Pancreas (tissue), 10 donors: ENCODE results near the gene HK1. TPM values are rescaled to one million over a fixed set of nuclear protein-coding genes. Genes with fewer than 3 reads are reported as not detected.

Experiments used
- ATAC-seq, 4 donors: fragments of 200-7000 bp; cut with Tn5 transposase; one replicate each; pipeline versions ENCODE4 v1.8.0 to v1.9.1; 2020; ENCODE audit warnings: mild to moderate bottlenecking in 4 of 4, moderate library complexity in 4 of 4
- DNase-seq, 6 donors: peaks; one replicate each; pipeline ENCODE4 v3.0.0-alpha.2; 2020
- FAIRE-seq: peaks from 2 replicates; lab custom pipeline; 2012; peaks lifted over from hg19 to GRCh38; lab: Jason Lieb, UNC
- H3K27ac ChIP-seq, 4 donors: fragments of 200-600 bp; sonication (generic); 1 replicate in 3 of 4; 2 replicates in 1 of 4; pipeline versions ENCODE4 v1.5.0 to v1.8.0; 2020
- H3K27me3 ChIP-seq, 4 donors: fragments of 200-600 bp; one replicate each; pipeline ENCODE4 v1.8.0; 2021
- H3K36me3 ChIP-seq, 3 donors: fragments of 200-600 bp; sonication (generic) in 1 of 3; one replicate each; pipeline versions ENCODE4 v1.5.0 to v1.8.0; 2020 to 2021
- H3K4me1 ChIP-seq, 3 donors: fragments of 200-600 bp; one replicate each; pipeline ENCODE4 v1.8.0; 2021
- H3K4me3 ChIP-seq, 4 donors: fragments of 200-600 bp; sonication (generic) in 2 of 4; one replicate each; pipeline versions ENCODE4 v1.5.0 to v1.8.0; 2020 to 2021
- H3K9me3 ChIP-seq, 4 donors: fragments of 200-600 bp; one replicate each; pipeline ENCODE4 v1.8.0; 2021
- CTCF ChIP-seq, 4 donors: fragments of 200-600 bp; sonication (generic) in 3 of 4; IDR thresholded peaks; one replicate each; pipeline versions ENCODE4 v1.5.0 to v1.8.0; 2021; ENCODE audit warnings: antibody characterized with exemption in 4 of 4
- WGBS, 2 donors: extraction: QIAGEN DNeasy Blood & Tissue Kit; methylation state at CpG; one replicate each; pipeline ENCODE4 v1.1.7; 2013; 5-methylcytosine and 5-hydroxymethylcytosine counted together
- intact Hi-C, 3 donors: fragments of 100-400 bp; cut with DNase I; formaldehyde crosslinking; loops; one replicate each; pipeline versions ENCODE4 v1.11.1 to v1.14.2; 2022
- polyA plus RNA-seq, 2 donors: library from polyadenylated mRNA; stranded (reverse); fragments of 200-250 nt; gene quantifications; one replicate each; pipeline ENCODE4 v1.2.3, GENCODE V29; 2013
- total RNA-seq, 6 donors: library from RNA; stranded (reverse); fragmentation: NEBNext Ultra II Directional in 4 of 6; extraction: Animal tissue kit (Norgen Biotek cat#: 25700) in 4 of 6; gene quantifications; one replicate each; pipeline versions ENCODE4 v1.2.1 to v1.2.4, GENCODE V29; 2021 to 2023
- donor health status: healthy with polysubstance abuse.
- donor health status: DM: no; HTN: no; CAD: no; lungs with moderate emphysema.
- donor health status: DM: no; HTN: no; CAD: no.
- donor health status: control.
- donor health status: control.
- donor health status: Bipolar disorder and iron deficiency.
- donor health status: DM: yes; HTN: yes; CAD: no.
- donor health status: DM: no; HTN: no; CAD: no.
- donor health status: DM: no; HTN: no; CAD: no.
- donor health status: DM: yes; HTN: yes; CAD: no.

HK1 gene
- total and polyA plus RNA-seq, 8 donors, result 6.7 to 18.1 (median 8.6) TPM

- FAIRE-seq (no peak), ATAC-seq (no peak), DNase-seq (no peak)
- H3K27me3 ChIP-seq, result no peaks in the 10 kb centered on the region
- no peak overlapping the region for H3K27ac ChIP-seq
- TF ChIP-seq CTCF (IDR thresholded peaks at IDR 0.05), result no peak
- H3K4me1 ChIP-seq, result no peaks in the 10 kb centered on the region
- intact Hi-C loops, result no loop called here
- 72 to 75% methylated on average over 6 of the region's 6 CpGs for WGBS, 2 donors
- no peaks in the 10 kb centered on the region for H3K9me3 ChIP-seq
- H3K4me3 ChIP-seq, result no peak overlapping the region
- no peaks in the 10 kb centered on the region for H3K36me3 ChIP-seq
Measured at GRCh38 chr10:69402386-69402785, 124.1 kb downstream of the HK1 start.

GRCh38 chr10:69403066-69403465, 124.8 kb downstream of the HK1 start:
- no peaks in the 10 kb centered on the region for H3K4me1 ChIP-seq
- intact Hi-C loops, result no loop called here
- H3K36me3 ChIP-seq, result no peaks in the 10 kb centered on the region
- no peaks in the 10 kb centered on the region for H3K9me3 ChIP-seq
- DNase-seq, result no peak
- TF ChIP-seq CTCF (IDR thresholded peaks at IDR 0.05), result no peak
- no peak for ATAC-seq
- FAIRE-seq, result no peak
- 71 to 86% methylated on average over 1 of the region's 1 CpG for WGBS, 2 donors
- H3K27me3 ChIP-seq, result no peaks in the 10 kb centered on the region
- H3K4me3 ChIP-seq, result no peak overlapping the region
- H3K27ac ChIP-seq, result no peak overlapping the region

GRCh38 chr10:69403519-69403918, 125.2 kb downstream of the HK1 start:
- H3K4me1 ChIP-seq, result no peaks in the 10 kb centered on the region
- DNase-seq, result no peak
- H3K4me3 ChIP-seq, result no peak overlapping the region
- 51 to 60% methylated on average over 3 of the region's 3 CpGs for whole genome bisulfite sequencing, 2 donors
- no peaks in the 10 kb centered on the region for H3K9me3 ChIP-seq
- H3K27me3 ChIP-seq, result no peaks in the 10 kb centered on the region
- no peak for FAIRE-seq
- intact Hi-C loops, result no loop called here
- ATAC-seq, result no peak
- TF ChIP-seq CTCF (IDR thresholded peaks at IDR 0.05), result no peak
- no peak overlapping the region for H3K27ac ChIP-seq
- no peaks in the 10 kb centered on the region for H3K36me3 ChIP-seq

- DNase-seq, result no peak
- no peak for ATAC-seq
- no peak overlapping the region for H3K4me3 ChIP-seq
- FAIRE-seq, result no peak
- H3K9me3 ChIP-seq, result no peaks in the 10 kb centered on the region
- no peaks in the 10 kb centered on the region for H3K36me3 ChIP-seq
- peaks cover 0 to 4% (median 4%) of the 10 kb centered on the region in 3 donors for H3K4me1 ChIP-seq
- H3K27me3 ChIP-seq, result no peaks in the 10 kb centered on the region
- intact Hi-C loops, result no loop called here
- no peak for TF ChIP-seq CTCF (IDR thresholded peaks at IDR 0.05)
- WGBS, 2 donors, result 76 to 79% methylated on average over 10 of the region's 10 CpGs
- no peak overlapping the region for H3K27ac ChIP-seq
Measured at GRCh38 chr10:69404786-69405185, 126.5 kb downstream of the HK1 start.

- 59 to 61% methylated on average over 4 of the region's 4 CpGs for WGBS, 2 donors
- intact Hi-C loops, result no loop called here
- no peak for DNase-seq
- Histone ChIP-seq H3K27me3 (no peaks in the 10 kb centered on the region), H3K36me3 (no peaks in the 10 kb centered on the region), H3K4me1 (peaks cover 0 to 4% (median 4%) of the 10 kb centered on the region in 3 donors), H3K27ac (no peak overlapping the region), H3K4me3 (no peak overlapping the region), H3K9me3 (no peaks in the 10 kb centered on the region)
- TF ChIP-seq CTCF (IDR thresholded peaks at IDR 0.05), result no peak
- FAIRE-seq, result no peak
- ATAC-seq, result no peak
Measured at GRCh38 chr10:69405221-69405620, 126.9 kb downstream of the HK1 start.
